Measurements from ENCODE around the gene LMX1B.

DNA sequence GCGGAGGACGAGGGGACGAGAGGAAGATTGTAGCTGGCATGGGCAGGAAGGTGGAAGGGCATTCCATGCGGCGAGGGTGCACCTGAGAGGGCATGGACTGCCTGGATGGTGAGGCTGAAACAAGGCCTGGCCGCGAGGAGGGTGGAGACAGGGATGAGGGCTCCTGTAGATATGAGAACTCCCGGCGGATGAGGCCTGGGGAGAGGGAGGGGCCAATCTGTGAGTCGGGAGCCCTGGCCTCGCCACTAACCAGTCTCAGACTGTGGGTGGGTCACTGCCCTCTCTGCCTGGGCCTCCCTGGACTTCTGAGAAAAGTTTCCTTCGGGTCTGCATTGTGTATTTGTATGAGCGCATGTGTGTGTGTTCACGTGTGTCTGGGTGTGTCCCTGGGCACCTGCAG is 55.4 kb downstream of the LMX1B start:
- TF ChIP-seq, protein P1, sequence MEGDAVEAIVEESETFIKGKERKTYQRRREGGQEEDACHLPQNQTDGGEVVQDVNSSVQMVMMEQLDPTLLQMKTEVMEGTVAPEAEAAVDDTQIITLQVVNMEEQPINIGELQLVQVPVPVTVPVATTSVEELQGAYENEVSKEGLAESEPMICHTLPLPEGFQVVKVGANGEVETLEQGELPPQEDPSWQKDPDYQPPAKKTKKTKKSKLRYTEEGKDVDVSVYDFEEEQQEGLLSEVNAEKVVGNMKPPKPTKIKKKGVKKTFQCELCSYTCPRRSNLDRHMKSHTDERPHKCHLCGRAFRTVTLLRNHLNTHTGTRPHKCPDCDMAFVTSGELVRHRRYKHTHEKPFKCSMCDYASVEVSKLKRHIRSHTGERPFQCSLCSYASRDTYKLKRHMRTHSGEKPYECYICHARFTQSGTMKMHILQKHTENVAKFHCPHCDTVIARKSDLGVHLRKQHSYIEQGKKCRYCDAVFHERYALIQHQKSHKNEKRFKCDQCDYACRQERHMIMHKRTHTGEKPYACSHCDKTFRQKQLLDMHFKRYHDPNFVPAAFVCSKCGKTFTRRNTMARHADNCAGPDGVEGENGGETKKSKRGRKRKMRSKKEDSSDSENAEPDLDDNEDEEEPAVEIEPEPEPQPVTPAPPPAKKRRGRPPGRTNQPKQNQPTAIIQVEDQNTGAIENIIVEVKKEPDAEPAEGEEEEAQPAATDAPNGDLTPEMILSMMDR (conservative IDR thresholded peaks at IDR 0.05; ENCODE audit: low read depth, low read length), result no peak
- TF ChIP-seq EZH2phosphoT487 (IDR thresholded peaks at IDR 0.05; ENCODE audit: borderline replicate concordance, low read length), result no peak
